Adrenal gland (tissue), 12 donors: ENCODE data around the gene CUL3. TPM values are rescaled to one million over a fixed set of nuclear protein-coding genes. Genes with fewer than 3 reads are reported as not detected.

Experiments used
- DNase-seq, 7 donors: peaks; one replicate each; pipeline ENCODE4 v3.0.0-alpha.2; 2019 to 2020
- H3K27ac ChIP-seq, 5 donors: fragments of 200-600 bp; sonication (generic) in 4 of 5; 1 replicate in 3 of 5; 2 replicates in 2 of 5; pipeline versions ENCODE4 v1.5.1 to v1.8.0; 2016 to 2020; ENCODE audit warnings: mild to moderate bottlenecking in 1 of 5
- H3K27me3 ChIP-seq: fragments of 200-600 bp; 2 replicates; pipeline ENCODE4 v1.8.0; 2021
- H3K36me3 ChIP-seq, 2 donors: fragments of 200-600 bp; replicated peaks in 1 of 2; 1 replicate in 1 of 2; 2 replicates in 1 of 2; pipeline versions ENCODE4 v1.5.1 to v1.8.0; 2018 to 2022
- H3K4me1 ChIP-seq, 2 donors: fragments of 200-600 bp; replicated peaks in 1 of 2; 1 replicate in 1 of 2; 2 replicates in 1 of 2; pipeline versions ENCODE4 v1.5.1 to v1.8.0; 2018 to 2021
- H3K4me3 ChIP-seq, 4 donors: fragments of 200-600 bp; sonication (generic) in 3 of 4; one replicate each; pipeline ENCODE4 v1.5.1; 2016 to 2018
- H3K9me3 ChIP-seq, 3 donors: fragments of 200-600 bp; sonication (generic) in 1 of 3; replicated peaks in 1 of 3; 1 replicate in 2 of 3; 2 replicates in 1 of 3; pipeline versions ENCODE4 v1.5.1 to v1.8.0; 2016 to 2021
- CTCF ChIP-seq, 6 experiments: fragments of 450-650 bp in 4 of 6; fragments of 200-600 bp in 2 of 6; sonication (generic) in 1 of 6; IDR thresholded peaks; 1 replicate in 5 of 6; 2 replicates in 1 of 6; pipeline versions ENCODE4 v1.5.1 to v1.8.0; 2016 to 2021; ENCODE audit warnings: antibody characterized with exemption in 6 of 6, mild to moderate bottlenecking in 2 of 6, moderate library complexity in 1 of 6
- POLR2A ChIP-seq, 2 donors: fragments of 450-650 bp; IDR thresholded peaks; one replicate each; pipeline ENCODE4 v1.6.1; 2017; ENCODE audit warnings: antibody characterized with exemption in 2 of 2, mild to moderate bottlenecking in 2 of 2, moderate library complexity in 1 of 2
- WGBS, 4 donors: extraction: QIAGEN DNeasy Blood & Tissue Kit in 2 of 4; methylation state at CpG; one replicate each; pipeline versions ENCODE4 v1.1.5 to v1.1.7; 2013 to 2017; 5-methylcytosine and 5-hydroxymethylcytosine counted together
- intact Hi-C, 2 donors: fragments of 100-400 bp; cut with DNase I; formaldehyde crosslinking; loops; one replicate each; pipeline versions ENCODE4 v1.14.1 to v1.15.0; 2022 to 2023
- polyA plus RNA-seq, 3 donors: library from polyadenylated mRNA; stranded (reverse); fragments of 200-250 nt in 2 of 3; fragments of 350-450 nt in 1 of 3; fragmentation: Illumina TruSeq in 1 of 3; extraction: RNeasy Lipid Tissue Mini Kit (QIAGEN cat#74804) in 1 of 3; gene quantifications; one replicate each; pipeline ENCODE4 v1.2.3, GENCODE V29; 2013 to 2014
- total RNA-seq, 9 donors: library from RNA; depleted of rRNA in 4 of 9; stranded (reverse); fragments of >200 nt in 4 of 9; fragments of 120-200 nt in 1 of 9; fragmentation: NEBNext Ultra II Directional in 1 of 9; extraction: Animal tissue kit (Norgen Biotek cat#: 25700) in 1 of 9; gene quantifications; one replicate each; pipeline versions ENCODE4 v1.1.0 to v1.2.4, GENCODE V29; 2013 to 2023
- donor health status: healthy with polysubstance abuse.
- donor health status: Bipolar disorder and iron deficiency.
- donor health status: DM: yes; HTN: yes; CAD: no.
- donor health status: DM: no; HTN: no; CAD: no.
- donor health status: DM: no; HTN: no; CAD: no.
- donor health status: DM: yes; HTN: yes; CAD: no.

Gene CUL3
- total and polyA plus RNA-seq, 12 donors: 40.5 to 122 (median 75.0) TPM

- TF ChIP-seq CTCF (IDR thresholded peaks at IDR 0.05) (no peak), POLR2A (IDR thresholded peaks at IDR 0.05) (no peak)
- DNase-seq: no peak
- Histone ChIP-seq H3K4me1 (no peaks in the 10 kb centered on the region), H3K27ac (no peak overlapping the region), H3K27me3 (no peaks in the 10 kb centered on the region), H3K4me3 (no peak overlapping the region), H3K36me3 (peaks cover 0 to 28% of the 10 kb centered on the region in 2 donors), H3K9me3 (no peaks in the 10 kb centered on the region)
- intact Hi-C loops: no loop called here
- 92 to 100% (median 96%) methylated on average over 2 of the region's 2 CpGs for WGBS, 4 donors
Measured at GRCh38 chr2:224479826-224480225, 105.3 kb downstream of the CUL3 start.

- H3K4me1 ChIP-seq: peaks cover 0 to 11% of the 10 kb centered on the region in 2 donors
- no peak for DNase-seq
- no peak overlapping the region for H3K4me3 ChIP-seq
- H3K9me3 ChIP-seq: no peaks in the 10 kb centered on the region
- TF ChIP-seq POLR2A (IDR thresholded peaks at IDR 0.05): no peak
- intact Hi-C loops: no loop called here
- 73 to 76% (median 75%) methylated on average over 3 of the region's 3 CpGs for WGBS, 4 donors
- peaks cover 0 to 35% of the 10 kb centered on the region in 2 donors for H3K36me3 ChIP-seq
- no peaks in the 10 kb centered on the region for H3K27me3 ChIP-seq
- H3K27ac ChIP-seq: peak overlapping the region in 1 of 5 donors; percentile 36
Measured at GRCh38 chr2:224472827-224473226, 112.3 kb downstream of the CUL3 start.

GRCh38 chr2:224472137-224472536, 113.0 kb downstream of the CUL3 start:
- peaks cover 0 to 28% of the 10 kb centered on the region in 2 donors for H3K36me3 ChIP-seq
- DNase-seq: no peak
- TF ChIP-seq POLR2A (IDR thresholded peaks at IDR 0.05) (no peak), CTCF (IDR thresholded peaks at IDR 0.05) (no peak)
- H3K9me3 ChIP-seq: no peaks in the 10 kb centered on the region
- WGBS, 4 donors: 95 to 99% (median 96%) methylated on average over 3 of the region's 3 CpGs
- no peaks in the 10 kb centered on the region for H3K27me3 ChIP-seq
- H3K4me3 ChIP-seq: no peak overlapping the region
- no peak overlapping the region for H3K27ac ChIP-seq
- H3K4me1 ChIP-seq: peaks cover 0 to 11% of the 10 kb centered on the region in 2 donors
- intact Hi-C loops: no loop called here

GRCh38 chr2:224469374-224469964, 115.7 kb downstream of the CUL3 start:
- no peak for TF ChIP-seq CTCF (IDR thresholded peaks at IDR 0.05)
- TF ChIP-seq POLR2A (IDR thresholded peaks at IDR 0.05): no peak
- intact Hi-C loops: no loop called here
- no peaks in the 10 kb centered on the region for H3K9me3 ChIP-seq
- H3K27me3 ChIP-seq: no peaks in the 10 kb centered on the region
- H3K4me1 ChIP-seq: peaks cover 0 to 11% of the 10 kb centered on the region in 2 donors
- no peak overlapping the region for H3K4me3 ChIP-seq
- no peak overlapping the region for H3K27ac ChIP-seq
- WGBS, 4 donors: 70 to 77% (median 74%) methylated on average over 9 of the region's 9 CpGs
- H3K36me3 ChIP-seq: peaks cover 0 to 6% of the 10 kb centered on the region in 2 donors
- DNase-seq: no peak

- H3K4me1 ChIP-seq: no peaks in the 10 kb centered on the region
- DNase-seq: no peak
- TF ChIP-seq POLR2A (IDR thresholded peaks at IDR 0.05): no peak
- no peak for TF ChIP-seq CTCF (IDR thresholded peaks at IDR 0.05)
- H3K36me3 ChIP-seq: no peaks in the 10 kb centered on the region
- no peaks in the 10 kb centered on the region for H3K27me3 ChIP-seq
- WGBS, 4 donors: 68 to 80% (median 71%) methylated on average over 3 of the region's 3 CpGs
- H3K4me3 ChIP-seq: no peak overlapping the region
- no peaks in the 10 kb centered on the region for H3K9me3 ChIP-seq
- no peak overlapping the region for H3K27ac ChIP-seq
- intact Hi-C loops: no loop called here
Measured at GRCh38 chr2:224466304-224466895, 118.8 kb downstream of the CUL3 start.
